HepG2 (cell line): ENCODE data around the gene OR9A4. TPM values are rescaled to one million over a fixed set of nuclear protein-coding genes. Genes with fewer than 3 reads are reported as not detected.

ENCODE experiments used
- ATAC-seq: fragments of 200-7000 bp; cut with Tn5 transposase; 3 replicates; pipeline ENCODE4 v1.9.1; 2020; ENCODE audit warnings: mild to moderate bottlenecking, moderate library complexity
- BruUV-seq: library from RNA; stranded (reverse); fragments of 400-500 nt; replicated peaks from 2 replicates; lab custom pipeline; 2021; lab: Mats Ljungman, UMichigan
- CTCF ChIA-PET: fragments of 300-600 bp; formaldehyde crosslinking; extraction: SDS; loops from one replicate; lab custom pipeline; 2021; ENCODE audit warnings: low total read pairs, inconsistent platforms, low intra/inter-chr PET ratio; lab: Yijun Ruan, JAX
- POLR2A ChIA-PET: fragments of 350-600 bp; sonication (Branson Sonifier 250); formaldehyde crosslinking; loops from one replicate; lab custom pipeline; 2020; ENCODE audit warnings: antibody characterized with exemption, inconsistent platforms; lab: Yijun Ruan, JAX
- DNase-seq: peaks from one replicate; pipeline ENCODE4 v3.0.0-alpha.2; 2015; ENCODE audit warnings: low spot score
- FAIRE-seq: peaks from 3 replicates; lab custom pipeline; 2011; peaks lifted over from hg19 to GRCh38; lab: Jason Lieb, UNC
- H2AFZ ChIP-seq: one replicate; pipeline ENCODE4 v1.6.1; 2011; ENCODE audit warnings: low read length, inconsistent platforms
- H3K27ac ChIP-seq: fragments of 300-600 bp; 3 replicates; pipeline ENCODE4 v1.8.0; 2011; ENCODE audit warnings: mixed run types, mild to moderate bottlenecking, mixed read lengths, low read length, inconsistent platforms; ENCODE audit not compliant: insufficient read depth; ENCODE audit errors: extremely low read length
- H3K27me3 ChIP-seq, 2 experiments: fragments of 200-600 bp in 1 of 2; 2 replicates in 1 of 2; 3 replicates in 1 of 2; pipeline versions ENCODE4 v1.6.0 to v1.8.0; 2011; ENCODE audit warnings: low read length in 2 of 2, mild to moderate bottlenecking in 2 of 2, moderate library complexity in 2 of 2, inconsistent platforms in 1 of 2; ENCODE audit not compliant: insufficient read depth in 2 of 2, control insufficient read depth in 1 of 2
- H3K36me3 ChIP-seq, 2 experiments: fragments of 200-600 bp in 1 of 2; replicated peaks in 1 of 2; 2 replicates in 1 of 2; 3 replicates in 1 of 2; pipeline versions ENCODE4 v1.5.1 to v1.8.0; 2011; ENCODE audit warnings: low read length in 2 of 2, inconsistent platforms in 1 of 2; ENCODE audit not compliant: insufficient read depth in 2 of 2, control insufficient read depth in 1 of 2
- H3K4me1 ChIP-seq: 2 replicates; pipeline ENCODE4 v1.5.1; 2012; ENCODE audit warnings: low read length, inconsistent platforms; ENCODE audit not compliant: insufficient read depth
- H3K4me2 ChIP-seq: 2 replicates; pipeline ENCODE4 v1.6.0; 2011; ENCODE audit warnings: low read depth, low read length, inconsistent platforms
- H3K4me3 ChIP-seq, 3 experiments: fragments of 200-600 bp in 1 of 3; sonication (generic), shearing (Covaris generic) in 1 of 3; replicated peaks in 1 of 3; 2 replicates each; pipeline ENCODE4 v1.5.1; 2011 to 2016; ENCODE audit warnings: low read length in 3 of 3, inconsistent platforms in 2 of 3, low read depth in 2 of 3, mild to moderate bottlenecking in 2 of 3, control low read depth in 1 of 3, mixed read lengths in 1 of 3; ENCODE audit not compliant: insufficient read depth in 1 of 3
- H3K79me2 ChIP-seq: one replicate; pipeline ENCODE4 v1.6.1; 2011; ENCODE audit warnings: low read length, inconsistent platforms; ENCODE audit not compliant: insufficient read depth
- H3K9ac ChIP-seq: 2 replicates; pipeline ENCODE4 v1.6.0; 2011; ENCODE audit warnings: mild to moderate bottlenecking, low read depth, low read length, inconsistent platforms; ENCODE audit not compliant: insufficient read depth
- H3K9me3 ChIP-seq: 2 replicates; pipeline ENCODE4 v1.5.1; 2012; ENCODE audit warnings: mild to moderate bottlenecking, low read length
- H4K20me1 ChIP-seq: 2 replicates; pipeline ENCODE4 v1.6.0; 2011; ENCODE audit warnings: inconsistent platforms, mild to moderate bottlenecking, low read length, moderate library complexity; ENCODE audit not compliant: insufficient read depth
- ATF7-NPFF ChIP-seq: sonication (generic); formaldehyde crosslinking; IDR thresholded peaks from 2 replicates; pipeline ENCODE4 v1.8.1; 2023; ENCODE audit warnings: mild to moderate bottlenecking, low read depth, missing genetic modification reagents, moderate library complexity
- CSRNP1 ChIP-seq: sonication (generic); formaldehyde crosslinking; IDR thresholded peaks from 2 replicates; pipeline ENCODE4 v1.8.1; 2023; ENCODE audit warnings: mild to moderate bottlenecking, missing genetic modification reagents
- FOSL1 ChIP-seq: sonication (generic); formaldehyde crosslinking; IDR thresholded peaks from 2 replicates; pipeline ENCODE4 v1.9.0; 2021; ENCODE audit warnings: missing genetic modification reagents, borderline replicate concordance
- HMGXB3 ChIP-seq: sonication (generic); formaldehyde crosslinking; IDR thresholded peaks from 2 replicates; pipeline ENCODE4 v1.4.0; 2020; ENCODE audit warnings: missing genetic modification reagents, borderline replicate concordance
- IKZF5 ChIP-seq: IDR thresholded peaks from 2 replicates; pipeline ENCODE4 v1.6.1; 2018; ENCODE audit warnings: missing genetic modification reagents, mild to moderate bottlenecking, missing compliant biosample characterization
- KAT8 ChIP-seq: IDR thresholded peaks from 2 replicates; pipeline ENCODE4 v1.6.1; 2016; ENCODE audit warnings: missing genetic modification reagents, missing compliant biosample characterization
- MEIS1 ChIP-seq: sonication (generic); formaldehyde crosslinking; IDR thresholded peaks from 2 replicates; pipeline ENCODE4 v1.9.0; 2021; ENCODE audit warnings: mild to moderate bottlenecking, missing genetic modification reagents, moderate library complexity, borderline replicate concordance
- PRDM10 ChIP-seq: sonication (generic); formaldehyde crosslinking; IDR thresholded peaks from 2 replicates; pipeline ENCODE4 v1.4.0; 2020; ENCODE audit warnings: low read depth, missing genetic modification reagents
- ZNF24 ChIP-seq: fragments of 450-650 bp; IDR thresholded peaks from 2 replicates; pipeline ENCODE4 v1.6.1; 2017; ENCODE audit warnings: antibody characterized with exemption, mild to moderate bottlenecking
- ZNF382 ChIP-seq: sonication (generic); formaldehyde crosslinking; IDR thresholded peaks from 2 replicates; pipeline ENCODE4 v1.5.0; 2020; ENCODE audit warnings: missing genetic modification reagents, mild to moderate bottlenecking, borderline replicate concordance
- ZNF501 ChIP-seq: sonication (generic); formaldehyde crosslinking; IDR thresholded peaks from 2 replicates; pipeline ENCODE4 v1.5.1; 2020; ENCODE audit warnings: mild to moderate bottlenecking, moderate library complexity, missing genetic modification reagents
- ZNF747 ChIP-seq: sonication (generic); formaldehyde crosslinking; IDR thresholded peaks from 2 replicates; pipeline ENCODE4 v1.8.1; 2023; ENCODE audit warnings: missing genetic modification reagents, mild to moderate bottlenecking, borderline replicate concordance
- ZNF792 ChIP-seq: IDR thresholded peaks from 2 replicates; pipeline ENCODE4 v1.6.1; 2016
- WGBS: methylation state at CpG from one replicate; pipeline ENCODE4 v1.1.6; 2017; ENCODE audit warnings: low lambda C conversion rate; 5-methylcytosine and 5-hydroxymethylcytosine counted together
- in situ Hi-C: cut with HindIII; loops from 2 replicates; pipeline ENCODE4 v1.10.0; 2017; ENCODE audit warnings: low pct_unique_long_range_greater_than_20kb; ENCODE audit not compliant: extremely low pct_ligation_motif_present
- intact Hi-C: fragments of 100-400 bp; cut with micrococcal nuclease; formaldehyde crosslinking; loops from one replicate; pipeline ENCODE4 v1.10.0; 2022; ENCODE audit not compliant: unreplicated experiment
- polyA plus RNA-seq, 8 experiments: library from polyadenylated mRNA; depleted of rRNA in 3 of 8; stranded (reverse) in 7 of 8; unstranded in 1 of 8; fragments of >200 nt; fragmentation: Illumina TruSeq in 4 of 8; extraction: Trizol in 4 of 8; gene quantifications; 2 replicates each; pipeline versions ENCODE4 v1.2.1 to v1.2.3, GENCODE V29; 2011 to 2016; ENCODE audit warnings: low read depth in 4 of 8, missing spikeins in 1 of 8, mixed read lengths in 1 of 8; ENCODE audit not compliant: insufficient read depth in 1 of 8
- total RNA-seq, 5 experiments: library from RNA; depleted of rRNA; stranded (reverse); fragments of >200 nt; fragmentation: Illumina TruSeq; extraction: Trizol; gene quantifications; 2 replicates each; pipeline ENCODE4 v1.2.3, GENCODE V29; 2016; ENCODE audit warnings: low read depth in 1 of 5

The OR9A4 gene
- total and polyA plus RNA-seq, 2 of the 13 experiments (the other 11 are each of a cell fraction or from before 2014, with no cell fraction given), result not detected

GRCh38 chr7:141866974-141867373 is 49.2 kb upstream of the OR9A4 start:
- ChIA-PET POLR2A (no interaction called here), CTCF (no interaction called here)
- in situ Hi-C loops (no loop called here), intact Hi-C loops (no loop called here)
- no peaks in the 10 kb centered on the region for H3K36me3 ChIP-seq
- no peak overlapping the region for H2AFZ ChIP-seq
- no peaks in the 10 kb centered on the region for H3K27me3 ChIP-seq
- no peaks in the 10 kb centered on the region for H3K9me3 ChIP-seq
- no peak overlapping the region for H3K4me2 ChIP-seq
- H3K79me2 ChIP-seq, result no peaks in the 10 kb centered on the region
- 88% methylated on average over 2 of the region's 2 CpGs for WGBS
- H4K20me1 ChIP-seq, result no peaks in the 10 kb centered on the region
- no peak overlapping the region for H3K4me3 ChIP-seq
- no peaks in the 10 kb centered on the region for H3K4me1 ChIP-seq
- DNase-seq (no peak), FAIRE-seq (no peak), ATAC-seq (no peak)
- no peak overlapping the region for H3K27ac ChIP-seq
- no peak overlapping the region for H3K9ac ChIP-seq
- no TSS peak for BruUV-seq
- no peak for TF ChIP-seq ZNF792 (CRISPR knock-in tag)
- TF ChIP-seq ZNF382, result no peak
- no peak for TF ChIP-seq ZNF501 (CRISPR knock-in tag)
- TF ChIP-seq CSRNP1 (CRISPR knock-in tag), result no peak
- TF ChIP-seq MEIS1 (CRISPR knock-in tag), result no peak
- TF ChIP-seq IKZF5 (CRISPR knock-in tag), result no peak
- TF ChIP-seq HMGXB3 (CRISPR knock-in tag), result no peak
- TF ChIP-seq KAT8 (CRISPR knock-in tag), result no peak
- TF ChIP-seq ZNF24, result no peak
- TF ChIP-seq PRDM10 (CRISPR knock-in tag), result no peak
- TF ChIP-seq ATF7-NPFF (CRISPR knock-in tag), result no peak
- no peak for TF ChIP-seq ZNF747
- no peak for TF ChIP-seq FOSL1 (CRISPR knock-in tag)
